ENCODE results near the gene FAP. TPM values are rescaled to one million over a fixed set of nuclear protein-coding genes. Genes with fewer than 3 reads are reported as not detected.

FAP gene
- total RNA-seq, 4 donors from 2014 or later, result 1.4 to 3.5 (median 2.0) TPM; not detected in 1

- H3K27ac ChIP-seq, result no peak overlapping the region
- no peaks in the 10 kb centered on the region for H3K9me3 ChIP-seq
- no peak for DNase-seq
- intact Hi-C loops (cut with DNase I; ENCODE audit: low total_unique reads), result no loop called here
- 71 to 94% methylated on average over 1 to 17 of the region's 38 CpGs for WGBS, 2 donors (ENCODE audit: low coverage in 1 of 2)
- H3K36me3 ChIP-seq, result no peaks in the 10 kb centered on the region
- TF ChIP-seq POLR2A (IDR thresholded peaks at IDR 0.05), result no peak
- no peak for TF ChIP-seq POLR2AphosphoS5 (IDR thresholded peaks at IDR 0.05)
- no peak for TF ChIP-seq EP300 (IDR thresholded peaks at IDR 0.05; ENCODE audit: low read depth)
- no peak for TF ChIP-seq CTCF (IDR thresholded peaks at IDR 0.05)
- H3K4me1 ChIP-seq, result no peaks in the 10 kb centered on the region
- no peak overlapping the region for H3K4me3 ChIP-seq
- H3K27me3 ChIP-seq, result no peaks in the 10 kb centered on the region
- in situ Hi-C loops (cut with MboI; ENCODE audit: low pct_ligation_motif_present in 1 of 4, low pct_unique_long_range_greater_than_20kb in 1 of 4, low sequenced_read_pairs in 3 of 4), result no loop called here
Observed at GRCh38 chr2:162234620-162235462, 8.4 kb downstream of the FAP start.

- H3K4me3 ChIP-seq, result no peak overlapping the region
- WGBS, 2 donors (ENCODE audit: low coverage in 1 of 2), result 63 to 71% methylated on average over 1 of the region's 1 CpG
- no peaks in the 10 kb centered on the region for H3K9me3 ChIP-seq
- no peaks in the 10 kb centered on the region for H3K27me3 ChIP-seq
- no peaks in the 10 kb centered on the region for H3K4me1 ChIP-seq
- in situ Hi-C loops (cut with MboI; ENCODE audit: low pct_ligation_motif_present in 1 of 4, low pct_unique_long_range_greater_than_20kb in 1 of 4, low sequenced_read_pairs in 3 of 4) (no loop called here), intact Hi-C loops (cut with DNase I; ENCODE audit: low total_unique reads) (no loop called here)
- no peak overlapping the region for H3K27ac ChIP-seq
- TF ChIP-seq EP300 (IDR thresholded peaks at IDR 0.05; ENCODE audit: low read depth), result no peak
- no peak for TF ChIP-seq POLR2AphosphoS5 (IDR thresholded peaks at IDR 0.05)
- TF ChIP-seq CTCF (IDR thresholded peaks at IDR 0.05), result no peak
- no peaks in the 10 kb centered on the region for H3K36me3 ChIP-seq
- no peak for DNase-seq
Observed at GRCh38 chr2:162233197-162233596, 10.0 kb downstream of the FAP start.

GRCh38 chr2:162232671-162233070 is 10.6 kb downstream of the FAP start:
- in situ Hi-C loops (cut with MboI; ENCODE audit: low pct_ligation_motif_present in 1 of 4, low pct_unique_long_range_greater_than_20kb in 1 of 4, low sequenced_read_pairs in 3 of 4), result no loop called here
- Histone ChIP-seq H3K9me3 (no peaks in the 10 kb centered on the region), H3K4me1 (no peaks in the 10 kb centered on the region), H3K4me3 (no peak overlapping the region), H3K36me3 (no peaks in the 10 kb centered on the region), H3K27ac (no peak overlapping the region), H3K27me3 (no peaks in the 10 kb centered on the region)
- no peak for TF ChIP-seq CTCF (IDR thresholded peaks at IDR 0.05)
- TF ChIP-seq POLR2A (IDR thresholded peaks at IDR 0.05), result no peak
- no peak for TF ChIP-seq EP300 (IDR thresholded peaks at IDR 0.05; ENCODE audit: low read depth)
- no peak for TF ChIP-seq POLR2AphosphoS5 (IDR thresholded peaks at IDR 0.05)
- intact Hi-C loops (cut with DNase I; ENCODE audit: low total_unique reads), result no loop called here
- 70 to 75% methylated on average over 2 of the region's 2 CpGs for WGBS, 2 donors (ENCODE audit: low coverage in 1 of 2)
- DNase-seq, result no peak

- Histone ChIP-seq H3K4me3 (no peak overlapping the region), H3K36me3 (no peaks in the 10 kb centered on the region), H3K4me1 (no peaks in the 10 kb centered on the region), H3K9me3 (no peaks in the 10 kb centered on the region), H3K27me3 (no peaks in the 10 kb centered on the region), H3K27ac (no peak overlapping the region)
- no peak for DNase-seq
- TF ChIP-seq POLR2A (IDR thresholded peaks at IDR 0.05), result no peak
- no peak for TF ChIP-seq CTCF (IDR thresholded peaks at IDR 0.05)
- no peak for TF ChIP-seq EP300 (IDR thresholded peaks at IDR 0.05; ENCODE audit: low read depth)
- TF ChIP-seq POLR2AphosphoS5 (IDR thresholded peaks at IDR 0.05), result no peak
- in situ Hi-C loops (cut with MboI; ENCODE audit: low pct_ligation_motif_present in 1 of 4, low pct_unique_long_range_greater_than_20kb in 1 of 4, low sequenced_read_pairs in 3 of 4), result no loop called here
- 86% methylated on average over 2 of the region's 2 CpGs; no CpG with 5 or more reads in 1 of the 2 donors for WGBS, 2 donors (ENCODE audit: low coverage in 1 of 2)
- intact Hi-C loops (cut with DNase I; ENCODE audit: low total_unique reads), result no loop called here
Observed at GRCh38 chr2:162232027-162232426, 11.2 kb downstream of the FAP start.
